ENCODE results near the gene RFX4.
A peak's percentile ranks its signal among the peaks of the same experiment; 100 is the strongest.

Gene RFX4

DNA sequence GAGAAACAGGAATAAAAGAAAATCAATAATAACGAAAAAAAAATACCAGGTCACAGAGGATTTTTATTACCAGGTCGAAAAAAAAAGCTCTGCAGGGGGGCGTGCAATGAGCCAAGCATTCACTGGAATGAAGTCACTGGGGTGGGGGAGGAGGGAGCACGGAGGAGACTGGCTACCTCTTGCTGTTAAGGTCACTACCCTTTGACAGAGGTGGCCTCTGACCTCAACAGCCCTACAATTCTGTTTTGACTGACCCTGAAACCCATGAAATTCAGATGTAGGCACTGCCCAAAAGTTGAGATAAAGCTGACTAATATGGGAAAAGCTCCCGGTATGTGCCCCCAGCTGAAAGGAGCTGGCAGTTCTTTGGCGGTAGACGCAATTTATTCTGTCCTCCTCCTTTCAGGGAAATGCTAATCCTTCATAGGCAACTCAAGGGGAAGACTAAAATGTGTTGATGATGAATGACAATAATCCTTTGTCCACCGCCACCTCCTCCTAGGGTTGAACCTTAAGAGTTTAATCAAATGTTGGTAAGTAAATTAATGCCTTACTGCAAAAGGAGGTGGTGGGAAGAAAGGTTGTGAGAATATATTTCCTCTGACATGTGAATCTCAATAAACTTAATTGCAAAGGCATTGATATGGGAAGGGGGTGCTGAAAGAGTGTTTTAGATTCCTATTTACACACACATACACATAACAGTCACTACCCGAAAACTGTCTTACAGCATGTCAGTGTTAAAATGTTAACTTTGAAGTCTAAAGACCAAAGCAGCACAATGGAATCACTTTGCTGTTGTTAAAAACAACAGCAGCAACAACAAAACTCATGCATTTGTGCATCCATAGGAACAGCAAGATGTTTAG lies 185.4 kb downstream of the RFX4 start:
- no peak for DNase-seq

GRCh38 chr12:106769078-106769477 lies 186.3 kb downstream of the RFX4 start:
- DNase-seq, result no peak

- DNase-seq, result no peak
These were observed 186.7 kb downstream of the RFX4 start for GRCh38 chr12:106769546-106769945.

- DNase-seq, result no peak
These were observed 188.6 kb downstream of the RFX4 start for GRCh38 chr12:106771425-106771824.

DNA sequence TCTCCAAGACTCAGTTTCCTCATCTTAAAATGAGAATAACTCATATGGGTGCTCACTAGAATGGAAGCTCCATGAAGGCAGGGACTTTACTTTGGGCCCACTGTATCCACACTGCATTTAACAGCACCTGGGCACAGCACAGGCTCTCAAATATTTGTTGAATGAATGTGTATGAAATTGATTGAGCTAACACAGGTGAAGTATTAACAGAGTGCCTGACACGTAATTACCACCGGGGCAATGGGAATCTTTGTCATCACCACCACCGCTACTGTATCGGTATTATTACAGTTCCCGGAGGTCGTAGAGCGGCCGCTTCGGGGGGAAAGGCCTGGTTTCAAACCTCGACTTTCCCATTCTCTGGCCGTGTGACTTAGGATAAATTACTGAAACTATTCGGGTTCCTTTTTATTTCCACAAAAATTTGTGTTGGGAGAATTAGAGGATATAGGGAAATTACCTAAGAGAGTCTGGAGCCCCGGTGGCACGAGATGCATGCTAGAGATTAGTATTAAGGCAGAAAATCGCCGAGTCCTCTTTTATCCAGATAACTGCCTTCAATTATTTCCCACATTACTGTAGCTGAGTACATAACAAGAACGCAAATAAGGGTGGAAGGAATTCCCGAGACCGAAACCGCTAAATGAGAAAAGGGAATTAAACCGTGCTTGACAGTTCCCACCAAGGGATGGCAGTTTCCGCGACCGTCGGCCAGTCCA lies 190.6 kb downstream of the RFX4 start:
- DNase-seq, result peak in 1 of 6 experiments; percentile 15

DNA sequence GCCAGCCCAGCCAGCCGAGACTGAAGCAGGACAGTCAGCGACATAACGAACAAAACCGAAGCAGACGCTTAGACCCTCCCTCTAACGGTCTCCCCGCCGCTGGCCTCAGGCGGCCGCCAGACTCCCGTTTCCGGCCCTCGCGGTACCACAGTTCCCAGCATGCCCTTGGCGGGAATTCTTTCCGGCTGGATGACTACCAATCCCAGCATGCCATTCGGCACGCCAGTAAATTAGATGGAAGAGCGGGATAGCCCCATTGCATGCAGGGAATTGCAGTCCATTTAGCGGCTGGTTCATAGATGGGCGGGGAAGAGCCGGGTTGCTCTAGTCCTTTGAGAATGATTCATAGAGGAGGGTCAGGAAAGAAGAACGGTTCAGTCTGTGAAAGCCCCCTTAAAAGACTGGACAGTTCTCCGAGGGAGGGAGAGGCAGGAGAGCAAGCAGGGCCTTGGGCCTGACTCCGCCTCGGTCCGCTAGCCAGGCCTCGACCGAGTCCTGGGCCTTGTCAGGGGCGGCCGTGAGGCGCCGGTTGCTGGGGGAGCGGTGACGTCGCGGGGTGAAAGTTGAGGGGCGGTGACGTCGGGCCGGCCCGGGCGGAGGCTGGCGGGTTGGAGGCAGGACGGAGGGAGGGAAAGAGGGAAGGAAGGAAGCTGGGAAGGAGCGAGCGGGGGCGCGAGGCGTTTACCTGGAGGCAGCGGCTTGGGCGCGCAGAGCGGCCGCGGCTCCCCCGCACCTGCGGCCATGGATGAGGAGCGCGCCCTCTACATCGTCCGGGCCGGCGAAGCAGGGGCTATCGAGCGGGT lies 191.4 kb downstream of the RFX4 start, which contains the start of gene RIC8B:
RIC8B (plus strand) TSS at position 678 of the 803 bp plus-strand sequence; CDS start at position 742, 64 bp downstream.
- DNase-seq, result peak; percentile 42 to 87 (median 69)

GRCh38 chr12:106774808-106775524 lies 192.2 kb downstream of the RFX4 start:
- DNase-seq, result peak in 3 of 6 experiments; percentile 18 to 42 (median 30)

GRCh38 chr12:106776897-106777296 lies 194.1 kb downstream of the RFX4 start:
- DNase-seq, result no peak

DNA sequence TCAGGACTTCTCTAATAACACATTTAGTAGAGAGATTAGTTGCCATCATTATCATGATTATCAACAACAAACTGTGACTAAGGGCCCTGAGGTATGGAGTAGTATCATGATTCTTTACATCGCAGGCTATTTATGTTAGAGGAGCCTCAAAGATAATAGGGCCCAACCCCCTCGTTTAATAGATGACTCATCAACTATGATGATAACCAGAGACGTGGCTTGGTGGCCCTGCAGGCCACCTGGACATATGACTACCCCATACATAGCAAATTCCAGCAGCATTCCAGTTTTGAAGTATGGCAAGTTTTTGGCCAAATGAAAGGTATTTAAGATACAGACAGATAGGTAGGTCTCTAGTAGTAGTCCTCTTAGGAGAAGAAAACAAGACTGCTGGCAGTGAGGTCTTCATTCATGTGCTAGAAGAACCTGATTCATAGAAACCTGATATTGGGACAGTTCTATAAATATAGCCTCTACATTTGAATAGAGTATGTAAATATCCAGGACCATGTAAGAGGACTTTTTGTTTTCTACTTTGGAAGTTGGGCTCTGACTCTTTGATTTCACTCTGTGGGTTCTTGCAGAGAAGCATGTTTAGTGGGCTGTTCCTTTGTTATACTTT lies 197.3 kb downstream of the RFX4 start:
- DNase-seq, result no peak

DNA sequence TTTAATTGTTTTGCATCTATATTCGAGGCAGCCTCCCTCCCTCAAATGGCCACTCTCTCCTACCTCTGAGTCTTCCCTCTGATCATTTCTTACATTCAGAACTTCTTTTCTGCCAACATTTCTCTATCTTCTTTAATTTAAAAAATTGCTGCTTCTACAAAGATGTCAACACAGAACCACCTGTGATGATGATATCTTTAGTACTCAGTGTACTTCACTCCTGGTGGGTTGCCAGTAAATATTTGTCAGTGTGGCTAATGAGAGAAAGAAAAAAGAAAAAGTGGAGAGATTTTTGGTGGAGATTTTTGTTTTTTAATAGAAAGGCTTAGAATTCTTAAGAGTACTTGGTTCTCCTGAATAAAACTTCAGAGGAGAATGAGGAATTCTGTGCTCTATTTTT lies 199.8 kb downstream of the RFX4 start:
- DNase-seq, result no peak

- no peak for DNase-seq
These were observed 200.7 kb downstream of the RFX4 start for GRCh38 chr12:106783515-106783914.

DNA sequence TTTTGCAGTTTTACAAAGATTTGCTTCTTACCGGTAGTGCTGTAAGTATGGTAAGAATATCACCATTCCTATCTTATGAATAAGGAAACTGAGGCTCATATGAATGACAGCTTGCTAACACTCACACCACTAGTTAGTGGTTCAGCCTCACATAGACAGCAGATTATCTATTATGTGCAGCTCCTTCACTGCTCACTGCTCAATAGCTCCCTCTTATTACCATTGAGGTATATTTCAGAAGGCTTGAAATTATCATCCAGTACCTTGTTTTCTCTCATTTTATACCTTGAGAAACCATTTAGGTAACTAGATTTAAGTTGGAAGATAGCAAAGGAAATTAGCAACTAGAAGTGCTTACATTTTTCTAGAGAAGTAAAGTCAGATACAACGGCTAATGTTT lies 207.2 kb downstream of the RFX4 start:
- DNase-seq, result no peak

- no peak for DNase-seq
These were observed 208.7 kb downstream of the RFX4 start for GRCh38 chr12:106791531-106791930.

DNA sequence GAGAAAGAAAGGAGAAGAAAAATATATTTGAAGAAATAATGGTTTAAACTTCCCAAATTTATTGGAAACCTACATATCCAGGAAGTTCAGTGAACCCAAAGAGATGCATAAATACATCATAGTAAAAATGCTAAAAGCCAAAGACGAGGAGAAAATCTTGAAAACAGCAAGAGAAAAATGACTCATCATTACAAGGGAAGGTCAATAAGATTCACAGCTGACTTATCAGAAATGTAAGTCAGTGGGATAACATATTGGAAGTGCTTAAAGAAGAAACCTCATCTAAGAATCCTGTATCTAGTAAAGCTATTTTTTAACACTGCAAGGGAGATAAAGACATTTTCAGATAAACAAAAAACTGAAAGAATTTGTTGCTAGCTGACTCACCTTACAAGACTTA lies 211.6 kb downstream of the RFX4 start:
- DNase-seq, result no peak

GRCh38 chr12:106801167-106801708 lies 218.4 kb downstream of the RFX4 start:
- no peak for DNase-seq

- DNase-seq, result no peak
These were observed 219.2 kb downstream of the RFX4 start for GRCh38 chr12:106801830-106802533.

DNA sequence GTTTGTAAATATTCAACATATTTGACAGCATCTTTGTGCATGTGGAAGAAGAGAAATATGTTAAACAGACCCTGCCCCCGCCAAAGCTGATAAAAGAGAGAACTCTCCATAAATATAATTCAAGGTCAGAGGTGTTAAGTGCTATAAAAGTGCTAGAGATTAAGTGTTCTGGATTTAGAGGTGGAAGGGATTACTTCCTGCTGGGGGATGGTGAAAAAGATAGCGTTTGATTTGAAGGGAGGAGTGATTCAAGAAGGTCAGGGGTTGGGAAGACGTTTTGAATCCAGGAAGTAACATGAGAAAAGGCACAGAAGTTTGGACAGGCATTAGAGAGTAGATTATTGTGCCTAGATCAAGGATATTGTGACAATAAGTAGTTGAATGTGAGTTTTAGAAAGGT lies 221.9 kb downstream of the RFX4 start:
- no peak for DNase-seq
